Measurements from ENCODE around the gene TNFRSF18. TPM values are rescaled to one million over a fixed set of nuclear protein-coding genes. Genes with fewer than 3 reads are reported as not detected.

The TNFRSF18 gene
- total RNA-seq, 1 donor = not detected

DNA sequence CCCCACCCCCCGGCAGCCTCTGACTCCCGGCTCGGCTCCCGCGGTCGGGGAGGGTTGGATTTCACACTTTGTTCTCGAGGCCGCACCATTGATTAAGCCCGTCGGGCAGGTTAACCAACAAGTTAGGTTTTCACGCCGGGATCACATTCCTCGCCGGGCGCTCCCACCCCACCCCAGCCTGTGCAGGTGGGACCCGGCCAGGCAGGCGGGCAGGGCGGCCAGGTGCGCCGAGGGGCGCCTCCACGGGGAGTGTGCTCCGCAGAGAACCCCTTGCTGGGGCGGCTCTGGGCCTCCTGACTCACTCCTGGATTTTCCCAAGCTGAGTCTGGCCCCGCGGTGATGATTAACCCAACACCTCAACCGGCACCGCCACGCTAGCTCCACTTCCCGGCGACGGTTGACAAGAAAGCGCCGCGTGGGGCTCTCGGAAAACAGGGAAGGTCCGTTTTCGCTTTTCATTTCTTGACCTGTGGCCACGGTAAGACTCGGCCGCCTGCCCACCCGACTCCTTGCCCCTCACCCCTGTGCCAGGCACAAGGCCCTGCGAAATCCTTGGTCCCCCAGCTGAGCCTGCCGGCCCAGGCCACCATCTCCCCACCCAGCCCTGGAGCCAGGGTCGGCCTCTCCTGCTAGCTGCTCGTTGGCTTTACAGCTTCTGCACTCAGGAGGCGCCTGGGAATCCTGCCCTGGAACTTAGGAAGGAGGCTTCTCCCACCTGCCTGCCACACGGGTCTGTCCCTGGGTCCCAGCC lies 41.5 kb downstream of the TNFRSF18 start:
- no peak for DNase-seq (ENCODE audit: low read depth)
- no peak overlapping the region for H3K4me3 ChIP-seq (ENCODE audit: low read depth, low read length)
- TF ChIP-seq, protein P1, sequence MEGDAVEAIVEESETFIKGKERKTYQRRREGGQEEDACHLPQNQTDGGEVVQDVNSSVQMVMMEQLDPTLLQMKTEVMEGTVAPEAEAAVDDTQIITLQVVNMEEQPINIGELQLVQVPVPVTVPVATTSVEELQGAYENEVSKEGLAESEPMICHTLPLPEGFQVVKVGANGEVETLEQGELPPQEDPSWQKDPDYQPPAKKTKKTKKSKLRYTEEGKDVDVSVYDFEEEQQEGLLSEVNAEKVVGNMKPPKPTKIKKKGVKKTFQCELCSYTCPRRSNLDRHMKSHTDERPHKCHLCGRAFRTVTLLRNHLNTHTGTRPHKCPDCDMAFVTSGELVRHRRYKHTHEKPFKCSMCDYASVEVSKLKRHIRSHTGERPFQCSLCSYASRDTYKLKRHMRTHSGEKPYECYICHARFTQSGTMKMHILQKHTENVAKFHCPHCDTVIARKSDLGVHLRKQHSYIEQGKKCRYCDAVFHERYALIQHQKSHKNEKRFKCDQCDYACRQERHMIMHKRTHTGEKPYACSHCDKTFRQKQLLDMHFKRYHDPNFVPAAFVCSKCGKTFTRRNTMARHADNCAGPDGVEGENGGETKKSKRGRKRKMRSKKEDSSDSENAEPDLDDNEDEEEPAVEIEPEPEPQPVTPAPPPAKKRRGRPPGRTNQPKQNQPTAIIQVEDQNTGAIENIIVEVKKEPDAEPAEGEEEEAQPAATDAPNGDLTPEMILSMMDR (IDR thresholded peaks at IDR 0.05; ENCODE audit: insufficient read depth, low read depth, low read length) = no peak

DNA sequence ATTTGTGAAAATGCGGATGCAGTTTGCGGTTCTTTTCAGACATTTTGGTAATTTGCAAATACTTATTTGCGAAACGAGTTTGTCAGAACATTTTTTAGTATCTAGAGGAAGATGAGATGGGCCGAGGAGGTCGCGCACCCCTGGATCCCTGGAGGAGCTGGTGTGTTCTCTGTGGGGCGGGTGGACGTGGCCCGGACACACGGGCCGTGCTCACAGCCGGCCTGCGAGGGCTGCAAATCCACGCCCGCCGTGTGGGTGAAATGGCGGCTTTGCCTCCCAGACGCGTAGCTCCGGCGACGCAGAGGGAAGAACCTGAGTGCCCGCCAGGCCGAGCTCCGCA lies 42.1 kb downstream of the TNFRSF18 start:
- TF ChIP-seq, protein P1 (IDR thresholded peaks at IDR 0.05; ENCODE audit: insufficient read depth, low read depth, low read length) = no peak
- DNase-seq (ENCODE audit: low read depth) = no peak
- H3K4me3 ChIP-seq (ENCODE audit: low read depth, low read length) = no peak overlapping the region

DNA sequence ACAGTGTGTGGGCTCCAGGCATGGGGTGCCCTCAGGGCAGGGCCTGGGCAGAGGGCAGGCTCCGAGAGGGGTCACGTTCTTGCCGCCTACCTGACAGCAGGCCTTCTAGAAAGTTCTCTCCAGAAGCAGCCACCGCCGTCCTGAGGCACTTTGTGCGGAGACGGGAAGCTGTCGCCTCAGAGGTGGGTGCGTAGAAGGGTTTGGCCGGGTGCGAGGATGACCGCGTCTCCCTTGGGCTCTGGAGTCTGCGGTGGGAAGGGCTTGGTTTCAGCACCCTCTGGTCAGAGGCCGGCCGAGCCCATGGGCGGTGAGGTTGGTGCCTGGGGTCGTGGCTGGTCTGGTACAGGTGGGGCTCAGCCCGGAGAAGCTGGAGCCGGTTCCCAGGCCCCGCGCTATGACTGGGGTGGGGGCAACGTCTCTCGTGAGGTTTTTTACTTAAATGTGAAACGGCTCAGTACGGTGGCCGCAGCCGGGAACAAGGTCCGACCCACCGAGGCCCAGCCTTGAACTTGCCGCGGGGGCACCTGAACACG lies 42.8 kb downstream of the TNFRSF18 start:
- DNase-seq (ENCODE audit: low read depth) = no peak
- TF ChIP-seq, protein P1 (IDR thresholded peaks at IDR 0.05; ENCODE audit: insufficient read depth, low read depth, low read length) = no peak
- H3K4me3 ChIP-seq (ENCODE audit: low read depth, low read length) = no peak overlapping the region

DNA sequence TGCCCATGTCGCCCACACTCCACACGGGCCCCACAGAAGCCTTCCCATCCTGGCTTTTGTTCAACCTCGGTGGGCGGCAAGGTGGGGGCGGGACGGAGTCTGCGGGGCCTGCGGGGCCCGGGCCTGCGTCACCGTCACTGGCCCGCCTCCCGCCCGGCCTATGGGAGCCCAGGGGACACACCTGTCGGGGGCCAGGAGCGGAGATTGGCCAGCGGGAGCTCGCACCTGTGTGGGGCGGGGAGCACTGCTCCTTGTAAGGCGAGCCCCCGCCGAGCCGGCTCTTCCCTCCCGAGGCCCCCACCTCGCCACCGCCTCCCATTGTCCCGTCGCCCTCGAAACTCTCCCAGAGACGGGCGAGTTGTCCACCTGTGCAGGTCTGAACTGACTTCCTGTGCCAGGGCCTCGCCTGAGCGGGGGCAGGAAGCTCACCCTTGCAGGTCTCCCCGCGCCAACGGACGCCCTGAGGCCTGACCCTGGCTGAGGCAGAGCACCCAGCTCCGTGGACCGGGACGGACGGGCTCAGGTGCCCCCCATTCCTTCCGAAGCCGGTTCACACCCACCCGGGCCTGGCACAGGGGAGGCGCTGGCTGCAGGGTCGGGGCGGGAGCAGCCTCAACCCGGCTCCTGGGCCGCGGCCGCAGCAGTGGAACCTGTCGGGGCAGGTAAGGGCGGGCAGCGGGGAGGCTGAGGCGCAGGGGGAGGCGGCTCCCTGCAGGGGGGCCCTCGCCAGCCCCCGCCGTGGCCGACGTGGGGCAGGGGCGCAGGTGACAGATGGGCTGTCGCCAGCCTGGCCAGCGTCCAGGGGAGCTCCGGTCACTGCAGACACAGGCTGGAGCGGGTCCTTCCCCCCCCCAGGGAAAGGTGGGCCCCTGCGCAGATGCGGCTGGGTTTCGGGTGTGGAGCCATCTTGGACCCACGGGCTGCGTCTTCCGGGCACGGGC lies 43.5 kb downstream of the TNFRSF18 start:
- H3K4me3 ChIP-seq (ENCODE audit: low read depth, low read length) = no peak overlapping the region
- no peak for DNase-seq (ENCODE audit: low read depth)
- TF ChIP-seq, protein P1 (IDR thresholded peaks at IDR 0.05; ENCODE audit: insufficient read depth, low read depth, low read length) = no peak

DNA sequence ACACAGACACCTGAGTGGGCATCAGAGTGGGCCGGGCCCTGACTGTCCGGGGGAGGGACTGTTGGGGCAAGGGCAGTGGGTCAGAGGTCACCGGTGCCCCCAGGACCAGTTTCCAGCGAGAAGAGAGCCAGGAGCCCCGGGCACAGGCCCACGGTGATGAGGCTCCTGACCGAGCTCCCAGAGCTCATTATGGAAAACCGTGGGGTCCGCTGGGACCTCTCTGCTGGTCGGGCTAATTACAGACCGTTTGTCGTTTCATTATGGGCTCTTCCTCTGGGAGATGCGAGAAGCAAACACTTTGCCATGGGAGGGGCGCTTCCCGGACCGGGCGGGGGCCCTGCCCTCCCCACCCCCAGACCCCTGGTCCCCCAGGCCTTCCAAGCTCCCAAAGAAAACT lies 44.7 kb downstream of the TNFRSF18 start:
- H3K4me3 ChIP-seq (ENCODE audit: low read depth, low read length) = no peak overlapping the region
- TF ChIP-seq, protein P1 (IDR thresholded peaks at IDR 0.05; ENCODE audit: insufficient read depth, low read depth, low read length) = no peak
- DNase-seq (ENCODE audit: low read depth) = no peak

DNA sequence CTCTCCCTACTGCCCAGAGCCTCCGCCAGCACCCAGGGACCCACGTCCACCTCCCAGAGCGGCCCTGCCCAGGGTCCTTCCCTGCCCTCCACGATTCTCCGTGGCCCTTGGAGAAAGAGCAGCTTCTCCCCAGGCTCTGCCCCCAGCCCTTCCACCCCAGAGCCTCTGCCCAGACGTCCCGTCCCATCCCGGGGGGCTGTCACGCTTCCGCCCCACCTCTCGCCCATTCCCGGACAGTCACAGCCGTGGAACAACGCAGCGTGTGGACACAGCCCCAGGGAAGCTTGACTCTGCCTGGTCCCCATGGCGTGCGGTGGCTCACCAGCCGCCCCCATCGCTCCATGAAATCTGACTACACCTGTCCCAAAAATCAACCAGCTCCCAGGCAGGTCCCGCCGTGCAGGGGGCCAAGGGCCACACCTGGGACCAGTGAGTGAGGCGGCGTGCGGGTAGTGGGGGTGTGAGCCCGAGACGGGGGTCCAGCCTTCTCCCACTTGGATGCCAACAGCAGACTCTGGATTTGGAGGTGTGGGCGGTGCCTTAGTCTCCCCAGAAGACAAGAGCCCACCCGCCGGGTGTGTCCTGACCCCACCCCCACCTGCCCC lies 45.2 kb downstream of the TNFRSF18 start:
- TF ChIP-seq, protein P1 (IDR thresholded peaks at IDR 0.05; ENCODE audit: insufficient read depth, low read depth, low read length) = no peak
- no peak overlapping the region for H3K4me3 ChIP-seq (ENCODE audit: low read depth, low read length)
- DNase-seq (ENCODE audit: low read depth) = no peak
